GM12878 (cell line): Measurements from ENCODE around the gene KRTAP29-1. TPM values are rescaled to one million over a fixed set of nuclear protein-coding genes. Genes with fewer than 3 reads are reported as not detected.

ENCODE experiments used
- ATAC-seq: fragments of 200-7000 bp; cut with Tn5 transposase; 3 replicates; pipeline ENCODE4 v1.9.1; 2020; ENCODE audit warnings: mild to moderate bottlenecking, moderate library complexity
- BruUV-seq: library from RNA; stranded (reverse); fragments of 400-500 nt; replicated peaks from 2 replicates; lab custom pipeline; 2021; lab: Mats Ljungman, UMichigan
- CTCF ChIA-PET: fragments of 300-600 bp; sonication (Branson Sonifier 250); formaldehyde crosslinking; extraction: SDS; loops from one replicate; lab custom pipeline; 2021; ENCODE audit warnings: inconsistent platforms; lab: Yijun Ruan, JAX
- POLR2A ChIA-PET: fragments of 350-600 bp; formaldehyde crosslinking; extraction: SDS; loops from one replicate; lab custom pipeline; 2021; ENCODE audit warnings: inconsistent platforms; lab: Charles Lee
- RAD21 ChIA-PET: fragments of 300-600 bp; sonication (Branson Sonifier 250); formaldehyde crosslinking; loops from one replicate; lab custom pipeline; 2023; ENCODE audit warnings: antibody characterized with exemption; ENCODE audit not compliant: unreplicated experiment; lab: Charles Lee
- SMC1A ChIA-PET: fragments of 300-600 bp; sonication (Branson Sonifier 250); formaldehyde crosslinking; loops from one replicate; lab custom pipeline; 2023; ENCODE audit not compliant: unreplicated experiment, uncharacterized antibody; lab: Charles Lee
- DNase-seq: peaks from one replicate; pipeline ENCODE4 v3.0.0-alpha.2; 2011; ENCODE audit warnings: low read depth, low spot score
- FAIRE-seq: peaks from 3 replicates; lab custom pipeline; 2011; peaks lifted over from hg19 to GRCh38; lab: Jason Lieb, UNC
- H2AFZ ChIP-seq: 2 replicates; pipeline ENCODE4 v1.6.0; 2011; ENCODE audit warnings: low read depth, low read length, control low read depth; ENCODE audit not compliant: control insufficient read depth
- H3K27ac ChIP-seq: 2 replicates; pipeline ENCODE4 v1.5.1; 2011; ENCODE audit warnings: control low read depth; ENCODE audit not compliant: control insufficient read depth, insufficient read depth
- H3K27me3 ChIP-seq, 2 experiments: replicated peaks in 1 of 2; 2 replicates each; pipeline versions ENCODE4 v1.6.0 to v1.6.1; 2011; ENCODE audit warnings: low read length in 1 of 2; ENCODE audit not compliant: control insufficient read depth in 2 of 2, insufficient read depth in 2 of 2
- H3K36me3 ChIP-seq, 2 experiments: 2 replicates each; pipeline ENCODE4 v1.5.1; 2011; ENCODE audit warnings: low read length in 1 of 2; ENCODE audit not compliant: control insufficient read depth in 2 of 2, insufficient read depth in 2 of 2
- H3K4me1 ChIP-seq: 2 replicates; pipeline ENCODE4 v1.6.1; 2011; ENCODE audit warnings: mild to moderate bottlenecking, low read length, moderate library complexity, mixed read lengths; ENCODE audit not compliant: control insufficient read depth, insufficient read depth
- H3K4me2 ChIP-seq: 2 replicates; pipeline ENCODE4 v1.6.0; 2011; ENCODE audit warnings: control low read depth; ENCODE audit not compliant: control insufficient read depth, insufficient read depth
- H3K4me3 ChIP-seq: fragments of 200-600 bp; sonication (generic); 2 replicates; pipeline ENCODE4 v1.5.1; 2016
- H3K79me2 ChIP-seq: 2 replicates; pipeline ENCODE4 v1.6.0; 2011; ENCODE audit warnings: low read length; ENCODE audit not compliant: control insufficient read depth, insufficient read depth
- H3K9ac ChIP-seq: 2 replicates; pipeline ENCODE4 v1.8.0; 2011; ENCODE audit warnings: low read length, control low read depth, mixed read lengths; ENCODE audit not compliant: control insufficient read depth, insufficient read depth
- H3K9me3 ChIP-seq: replicated peaks from 3 replicates; pipeline ENCODE4 v1.5.1; 2011; ENCODE audit warnings: mild to moderate bottlenecking, low read length; ENCODE audit not compliant: control insufficient read depth, insufficient read depth
- H4K20me1 ChIP-seq: 2 replicates; pipeline ENCODE4 v1.6.0; 2011; ENCODE audit not compliant: control insufficient read depth, insufficient read depth
- BCL3 ChIP-seq: IDR thresholded peaks from 2 replicates; pipeline ENCODE4 v1.6.1; 2011; ENCODE audit warnings: borderline replicate concordance, low read depth, mild to moderate bottlenecking, moderate library complexity, low read length; ENCODE audit not compliant: insufficient read depth, poor library complexity, severe bottlenecking
- BHLHE40 ChIP-seq, 2 experiments: fragments of 450-650 bp in 1 of 2; IDR thresholded peaks; 2 replicates each; pipeline ENCODE4 v1.6.1; 2011 to 2017; ENCODE audit warnings: low read depth in 2 of 2, borderline replicate concordance in 1 of 2, improper control_type of control experiment in 1 of 2, low read length in 1 of 2, mild to moderate bottlenecking in 1 of 2
- CEBPB ChIP-seq, 2 experiments: fragments of 150-350 bp in 1 of 2; IDR thresholded peaks; 2 replicates each; pipeline ENCODE4 v1.6.1; 2012 to 2014; ENCODE audit warnings: low read depth in 2 of 2, low read length in 2 of 2, borderline replicate concordance in 1 of 2, inconsistent platforms in 1 of 2
- E2F4 ChIP-seq: IDR thresholded peaks from 2 replicates; pipeline ENCODE4 v1.6.1; 2012; ENCODE audit warnings: low read depth, low read length, improper control_type of control experiment
- HDAC6 ChIP-seq: fragments of 200-600 bp; sonication (generic); IDR thresholded peaks from one replicate; pipeline ENCODE4 v1.8.0; 2017; ENCODE audit warnings: antibody characterized with exemption; ENCODE audit not compliant: unreplicated experiment
- KDM1A ChIP-seq: fragments of 200-600 bp; sonication (generic); IDR thresholded peaks from 2 replicates; pipeline ENCODE4 v1.6.1; 2016; ENCODE audit warnings: borderline replicate concordance
- MAX ChIP-seq: IDR thresholded peaks from 2 replicates; pipeline ENCODE4 v1.6.1; 2012; ENCODE audit warnings: low read depth, low read length, improper control_type of control experiment
- NFYB ChIP-seq: IDR thresholded peaks from 2 replicates; pipeline ENCODE4 v1.6.1; 2011; ENCODE audit warnings: low read depth, mild to moderate bottlenecking, low read length, improper control_type of control experiment, moderate library complexity; ENCODE audit not compliant: insufficient read depth
- RAD21 ChIP-seq: IDR thresholded peaks from 2 replicates; pipeline ENCODE4 v1.6.1; 2011; ENCODE audit warnings: mild to moderate bottlenecking, low read depth, low read length, moderate library complexity; ENCODE audit not compliant: insufficient read depth
- USF1 ChIP-seq: IDR thresholded peaks from 2 replicates; pipeline ENCODE4 v1.6.1; 2011; ENCODE audit warnings: borderline replicate concordance, low read depth, mild to moderate bottlenecking, moderate library complexity, mixed read lengths, low read length; ENCODE audit not compliant: insufficient read depth; ENCODE audit errors: extremely low read length
- WGBS: methylation state at CpG from one replicate; pipeline ENCODE4 v1.1.6; 2016; ENCODE audit warnings: low lambda C conversion rate; ENCODE audit not compliant: insufficient replicate concordance, insufficient coverage; ENCODE audit errors: missing lambda C conversion rate; 5-methylcytosine and 5-hydroxymethylcytosine counted together
- in situ Hi-C: fragments of 300-500 bp; cut with MboI; formaldehyde crosslinking; loops from 9 replicates; pipeline ENCODE4 v1.14.3; 2018; ENCODE audit warnings: mixed read lengths
- intact Hi-C: fragments of 100-400 bp; cut with micrococcal nuclease; formaldehyde crosslinking; loops from one replicate; pipeline ENCODE4 v1.14.2; 2022; ENCODE audit not compliant: unreplicated experiment
- polyA plus RNA-seq, 11 experiments: library from polyadenylated mRNA; depleted of rRNA in 4 of 11; unstranded in 6 of 11; stranded (reverse) in 5 of 11; fragments of >200 nt; fragmentation: Nextera tagmentation in 4 of 11; fragmentation: Illumina TruSeq in 1 of 11; extraction: Ambion mirVana in 4 of 11; extraction: Trizol in 1 of 11; gene quantifications; 1 replicate in 1 of 11; 2 replicates in 10 of 11; pipeline versions ENCODE4 v1.2.1 to v1.2.3, GENCODE V29; 2011 to 2016; ENCODE audit warnings: inconsistent platforms in 2 of 11, missing spikeins in 2 of 11, low read depth in 1 of 11
- total RNA-seq, 4 experiments: library from RNA; depleted of rRNA in 3 of 4; stranded (reverse); fragments of >200 nt in 3 of 4; fragmentation: Illumina TruSeq in 1 of 4; extraction: Trizol in 1 of 4; gene quantifications; 2 replicates each; pipeline versions ENCODE4 v1.2.1 to v1.2.3, GENCODE V29; 2013 to 2021

Gene KRTAP29-1
- total and polyA plus RNA-seq, 10 of the 15 experiments (the other 5 are each of a cell fraction or from before 2014, with no cell fraction given): 1.9 TPM; not detected in 9

GRCh38 chr17:41302981-41303380, 330 bp upstream of the KRTAP29-1 start:
- no peak overlapping the region for H3K9ac ChIP-seq
- DNase-seq: no peak
- ChIA-PET SMC1A (no interaction called here), POLR2A (no interaction called here), CTCF (no interaction called here)
- FAIRE-seq: no peak
- TF ChIP-seq BHLHE40 (IDR thresholded peaks at IDR 0.05; ENCODE audit: borderline replicate concordance in 1 of 2, low read depth in 2 of 2, low read length in 1 of 2) (no peak), HDAC6 (no peak)
- TF ChIP-seq, all 136 proteins: peak for 0
- RAD21 ChIA-PET: no interaction called here
- no peak for ATAC-seq
- peaks cover 0 to 4% of the 10 kb centered on the region in 2 experiments; a peak in 1 of 4 replicates for H3K27me3 ChIP-seq
- no peaks in the 10 kb centered on the region for H3K4me1 ChIP-seq
- no peak overlapping the region for H2AFZ ChIP-seq
- BruUV-seq: no TSS peak
- intact Hi-C loops (no loop called here), in situ Hi-C loops (no loop called here)
- H3K4me3 ChIP-seq: no peak overlapping the region
- H3K27ac ChIP-seq: no peak overlapping the region
- H3K9me3 ChIP-seq: no peaks in the 10 kb centered on the region; the same call in 2 of the 3 replicates
- H3K36me3 ChIP-seq: no peaks in the 10 kb centered on the region
- no peaks in the 10 kb centered on the region for H3K79me2 ChIP-seq
- no peak overlapping the region for H3K4me2 ChIP-seq
- WGBS: 33% methylated on average over 4 of the region's 4 CpGs
- H4K20me1 ChIP-seq: no peaks in the 10 kb centered on the region

GRCh38 chr17:41301204-41301790, 1.4 kb downstream of the KRTAP29-1 start:
- no peak for ATAC-seq
- POLR2A ChIA-PET: no interaction called here
- H3K4me1 ChIP-seq: no peaks in the 10 kb centered on the region
- H3K27me3 ChIP-seq: peaks cover 0 to 2% of the 10 kb centered on the region in 2 experiments; a peak in 1 of 4 replicates
- H4K20me1 ChIP-seq: no peaks in the 10 kb centered on the region
- no peak overlapping the region for H2AFZ ChIP-seq
- BruUV-seq: no TSS peak
- SMC1A ChIA-PET: no interaction called here
- no peaks in the 10 kb centered on the region for H3K79me2 ChIP-seq
- H3K27ac ChIP-seq: no peak overlapping the region
- DNase-seq: no peak
- WGBS: 0% methylated on average over 5 of the region's 5 CpGs
- no peaks in the 10 kb centered on the region for H3K36me3 ChIP-seq
- no peaks in the 10 kb centered on the region; the same call in 2 of the 3 replicates for H3K9me3 ChIP-seq
- no peak overlapping the region for H3K4me2 ChIP-seq
- H3K4me3 ChIP-seq: no peak overlapping the region
- RAD21 ChIA-PET: no interaction called here
- H3K9ac ChIP-seq: no peak overlapping the region
- in situ Hi-C loops (no loop called here), intact Hi-C loops (no loop called here)
- no peak for FAIRE-seq
- CTCF ChIA-PET: interaction anchor here (1.0 kb wide), 1 partner anchor 21 kb away, joined by 3 read pairs; no protein-coding TSS in a partner anchor
- TF ChIP-seq MAX (no peak), USF1 (no peak), E2F4 (no peak), BCL3 (no peak), CEBPB (IDR thresholded peaks at IDR 0.05; ENCODE audit: borderline replicate concordance in 1 of 2, low read depth in 2 of 2, low read length in 2 of 2) (no peak), NFYB (no peak), KDM1A (no peak), RAD21 (no peak)
